ENCODE data around the gene IKZF4.
A peak's percentile ranks its signal among the peaks of the same experiment; 100 is the strongest.
"Not testable (repeated sequence)": the region's sequence is repeated elsewhere in the genome, so short reads cannot be mapped to it uniquely, and the experiment has no call there.

Gene IKZF4

DNA sequence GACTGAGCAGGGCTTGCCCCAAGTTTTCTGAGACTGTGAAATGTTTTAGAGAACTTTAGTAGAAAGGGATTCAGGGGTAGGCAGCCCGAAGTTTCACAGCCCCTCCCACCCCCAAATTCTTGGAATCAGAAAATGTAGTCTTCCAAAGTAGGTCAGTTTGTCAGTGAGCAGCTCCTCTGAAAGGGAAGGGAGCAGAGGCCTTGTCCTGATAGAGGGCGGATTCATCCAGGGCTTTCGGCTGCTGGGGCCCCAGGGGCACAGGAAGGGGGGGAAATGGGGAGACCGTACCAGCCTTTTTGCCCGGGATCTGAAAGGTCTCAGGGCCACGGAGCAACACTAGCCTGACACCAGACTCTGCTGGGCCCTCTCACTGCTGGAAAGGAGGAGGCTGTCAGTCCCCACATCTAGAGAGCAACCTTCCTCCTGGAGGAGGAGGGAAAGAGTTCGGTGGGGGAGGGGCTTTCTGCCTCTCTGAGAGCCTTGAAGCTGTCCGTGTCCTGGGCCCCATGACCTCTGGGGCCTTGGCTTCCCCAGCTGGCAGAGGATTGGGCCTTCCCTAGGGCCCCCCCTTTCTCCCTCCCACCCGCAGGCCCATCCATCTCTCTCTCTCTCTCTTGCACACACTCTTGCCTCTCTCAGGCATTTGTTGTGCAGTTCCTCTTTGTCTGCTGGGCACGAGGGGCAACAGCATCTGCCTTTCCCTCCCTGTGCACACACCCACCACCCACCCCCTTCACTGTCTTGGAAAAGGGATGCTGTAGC, at the start of gene IKZF4:
Gene IKZF4 (plus strand): TSS at position 621 of the 762 bp plus-strand sequence. CDS start 451 bp downstream, outside the sequence.
- DNase-seq (ENCODE audit: low spot score), result peak; percentile 91

- DNase-seq (ENCODE audit: low spot score), result no peak
Measured at GRCh38 chr12:55972042-55972441, 48.8 kb upstream of the IKZF4 start.

GRCh38 chr12:55972456-55972855, 48.4 kb upstream of the IKZF4 start:
- no peak for DNase-seq (ENCODE audit: low spot score)

DNA sequence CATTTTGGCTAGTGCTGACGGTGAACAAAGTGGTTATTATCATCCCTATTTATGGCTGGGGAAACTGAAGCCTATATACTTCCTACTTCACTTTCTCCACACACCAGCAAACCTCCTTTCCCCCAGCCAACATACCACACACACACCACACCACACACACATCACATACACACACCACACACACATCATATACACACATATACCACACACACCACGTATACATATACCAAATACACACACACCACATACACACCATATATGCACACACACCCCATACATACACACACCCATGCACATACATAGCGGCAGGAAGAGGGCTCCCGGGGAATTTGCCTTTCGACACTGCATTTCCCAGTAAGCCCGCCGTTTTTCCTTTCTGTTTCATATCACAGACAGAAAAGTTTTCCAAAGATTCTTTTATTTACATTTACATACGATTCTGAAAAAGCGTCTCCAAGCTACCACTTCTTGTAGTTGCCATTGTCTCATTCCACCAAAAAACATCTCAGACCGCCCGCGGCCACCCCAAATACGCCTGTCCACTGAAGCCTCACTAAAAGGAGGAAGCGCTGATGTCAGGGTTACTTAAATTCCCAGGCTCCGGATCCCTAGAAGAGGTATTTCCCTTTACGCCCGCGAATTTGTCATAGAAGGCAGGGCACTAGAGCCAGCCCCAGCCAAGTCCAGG, 47.8 kb upstream of the IKZF4 start:
- DNase-seq (ENCODE audit: low spot score), result no peak

GRCh38 chr12:55973599-55974307, 47.1 kb upstream of the IKZF4 start, which contains the start of gene RAB5B:
Gene RAB5B (plus strand): TSS chr12:55974078. CDS start chr12:55986961, 12,883 bp downstream.
- DNase-seq (ENCODE audit: low spot score), result peak; percentile 99

DNA sequence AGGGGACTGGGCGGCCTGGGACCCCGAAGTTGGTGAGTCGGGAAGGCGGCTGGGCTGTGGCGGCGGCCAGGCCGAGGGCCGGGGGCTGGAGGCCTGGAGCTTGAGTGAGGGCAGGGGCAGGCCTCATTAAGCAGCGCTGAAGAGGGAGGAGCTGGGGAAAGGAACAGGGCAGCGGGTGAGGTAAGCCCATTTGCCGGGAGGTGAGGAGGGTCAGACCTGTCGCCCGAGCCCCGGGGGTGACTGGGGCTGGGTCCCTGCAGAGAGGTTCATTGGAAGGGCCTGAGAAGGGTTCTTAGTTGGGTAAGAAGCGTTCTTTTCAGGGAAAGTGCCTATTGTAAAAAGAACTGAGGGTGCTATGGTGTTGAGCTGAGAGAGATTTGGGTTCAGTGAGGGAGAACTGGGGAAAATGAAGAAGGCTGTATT, 46.5 kb upstream of the IKZF4 start:
- no peak for DNase-seq (ENCODE audit: low spot score)

DNA sequence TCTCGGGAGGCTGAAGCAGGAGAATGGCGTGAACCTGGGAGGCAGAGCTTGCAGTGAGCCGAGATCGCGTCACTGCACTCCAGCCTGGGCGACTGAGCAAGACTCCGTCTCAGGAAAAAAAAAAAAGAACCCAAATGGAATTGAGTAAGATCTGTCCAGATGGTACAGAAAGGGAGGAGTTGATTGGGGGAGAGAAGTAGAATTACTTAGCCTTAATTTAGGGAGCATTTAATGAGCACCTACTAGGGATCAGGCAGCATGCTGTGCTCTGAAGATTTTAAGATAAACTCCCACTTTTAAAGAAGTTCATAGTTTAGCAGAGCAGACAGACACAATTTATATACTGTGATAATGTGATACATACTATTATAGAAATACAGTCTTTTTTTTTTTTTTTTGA, 42.5 kb upstream of the IKZF4 start:
- DNase-seq (ENCODE audit: low spot score), result no peak

- DNase-seq (ENCODE audit: low spot score), result no peak
Measured at GRCh38 chr12:55979069-55979468, 41.8 kb upstream of the IKZF4 start.

GRCh38 chr12:55981882-55982281, 39.0 kb upstream of the IKZF4 start:
- DNase-seq (ENCODE audit: low spot score), result not testable (repeated sequence)

GRCh38 chr12:55982319-55982936, 38.4 kb upstream of the IKZF4 start:
- DNase-seq (ENCODE audit: low spot score), result no peak

DNA sequence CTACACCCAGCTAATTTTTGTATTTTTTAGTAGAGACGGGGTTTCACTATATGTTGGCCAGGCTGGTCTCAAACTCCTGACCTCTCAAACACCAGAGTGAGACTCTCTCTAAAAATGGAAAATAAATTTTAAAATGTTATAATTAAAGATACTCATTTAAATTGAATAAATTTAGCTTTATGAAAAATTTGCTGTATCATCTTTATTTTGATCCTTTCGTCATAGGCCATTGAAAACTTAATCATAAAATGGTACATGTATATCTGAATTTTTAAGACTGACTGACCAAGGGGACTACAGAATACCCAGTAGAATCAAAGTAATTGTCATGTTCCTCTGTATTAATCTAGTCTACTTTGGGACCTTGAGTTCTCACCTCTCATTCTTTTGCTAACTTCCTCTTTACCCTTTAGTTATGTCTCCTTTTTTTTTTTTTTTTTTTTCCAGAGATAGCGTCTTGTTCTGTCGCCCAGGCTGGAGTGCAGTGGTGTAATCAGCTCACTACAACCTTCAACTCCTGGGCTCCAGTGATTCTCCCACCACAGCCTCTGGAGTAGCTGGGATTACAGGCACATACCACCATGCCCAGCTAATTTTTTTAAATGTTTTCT, 37.5 kb upstream of the IKZF4 start:
- no peak for DNase-seq (ENCODE audit: low spot score)

DNA sequence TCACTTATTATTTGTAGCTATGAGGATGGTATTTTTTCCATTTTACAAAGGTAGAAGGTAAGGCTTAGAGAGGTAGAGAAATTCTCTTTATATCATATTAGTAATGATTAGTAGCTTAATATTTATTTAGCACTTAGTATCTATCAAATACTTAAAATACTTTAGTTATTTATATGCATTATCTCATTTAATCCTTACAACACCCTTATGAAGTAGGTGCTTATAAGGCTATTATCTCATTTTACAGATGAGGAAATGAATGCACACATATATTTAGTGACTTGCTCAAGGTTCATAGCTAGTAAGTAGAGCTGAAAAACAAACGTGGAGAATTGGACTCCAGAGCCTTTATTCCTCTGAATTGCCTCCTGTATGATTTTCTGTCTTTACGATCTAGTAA, 36.0 kb upstream of the IKZF4 start:
- no peak for DNase-seq (ENCODE audit: low spot score)

DNA sequence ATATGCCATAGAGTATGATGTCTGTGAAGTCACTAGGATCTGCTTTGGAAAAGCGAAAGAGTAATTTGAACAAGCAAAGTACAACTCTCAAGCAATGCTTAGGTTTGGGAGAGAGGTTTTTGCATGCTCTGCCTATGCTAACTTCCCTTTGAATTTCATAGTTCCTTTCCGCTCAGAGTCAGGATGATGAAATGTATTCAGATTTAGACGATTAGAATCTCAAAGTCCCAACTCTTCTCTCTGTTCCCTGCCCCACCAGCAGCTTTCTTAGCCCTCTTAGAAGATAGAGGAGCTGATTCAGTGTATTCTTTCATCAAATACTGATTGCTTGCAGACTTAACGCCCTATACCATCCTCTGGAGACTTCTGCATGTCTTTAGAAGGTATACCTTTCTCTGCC, 35.5 kb upstream of the IKZF4 start:
- no peak for DNase-seq (ENCODE audit: low spot score)

DNA sequence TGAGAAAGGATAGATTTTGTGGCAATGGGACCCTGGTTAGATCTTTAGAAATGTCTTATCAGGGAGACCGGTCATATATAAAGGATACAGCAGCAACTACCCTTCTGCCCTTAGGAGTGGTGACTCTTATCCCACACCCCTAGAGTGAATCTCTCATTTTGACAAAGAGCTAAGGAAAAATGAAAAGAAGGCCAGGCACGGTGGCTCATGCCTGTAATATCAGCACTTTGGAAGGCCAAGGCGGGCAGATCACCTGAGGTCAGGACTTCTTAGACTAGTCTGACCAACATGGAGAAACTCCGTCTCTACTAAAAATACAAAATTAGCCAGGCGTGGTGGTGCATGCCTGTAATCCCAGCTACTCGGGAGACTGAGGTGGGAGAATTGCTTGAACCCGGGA, 34.9 kb upstream of the IKZF4 start:
- DNase-seq (ENCODE audit: low spot score), result not testable (repeated sequence)

DNA sequence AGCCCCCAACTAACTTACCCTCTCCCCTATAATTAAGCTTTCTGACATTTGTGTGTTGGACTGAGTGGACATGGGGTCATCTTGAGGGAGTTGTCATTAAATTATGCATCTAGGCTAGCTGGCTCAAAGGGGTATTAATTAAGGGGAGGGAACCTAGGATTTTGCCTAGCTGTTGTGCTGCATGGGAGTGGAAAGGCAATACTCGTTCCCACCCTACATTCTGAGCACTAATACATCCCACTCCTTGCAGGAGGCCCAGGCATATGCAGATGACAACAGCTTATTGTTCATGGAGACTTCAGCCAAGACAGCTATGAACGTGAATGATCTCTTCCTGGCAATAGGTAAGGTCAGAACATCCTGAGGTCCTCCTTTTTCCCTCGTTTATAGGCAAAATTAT, 29.7 kb upstream of the IKZF4 start:
- DNase-seq (ENCODE audit: low spot score), result no peak

GRCh38 chr12:55993230-55993853, 27.5 kb upstream of the IKZF4 start:
- DNase-seq (ENCODE audit: low spot score), result no peak

DNA sequence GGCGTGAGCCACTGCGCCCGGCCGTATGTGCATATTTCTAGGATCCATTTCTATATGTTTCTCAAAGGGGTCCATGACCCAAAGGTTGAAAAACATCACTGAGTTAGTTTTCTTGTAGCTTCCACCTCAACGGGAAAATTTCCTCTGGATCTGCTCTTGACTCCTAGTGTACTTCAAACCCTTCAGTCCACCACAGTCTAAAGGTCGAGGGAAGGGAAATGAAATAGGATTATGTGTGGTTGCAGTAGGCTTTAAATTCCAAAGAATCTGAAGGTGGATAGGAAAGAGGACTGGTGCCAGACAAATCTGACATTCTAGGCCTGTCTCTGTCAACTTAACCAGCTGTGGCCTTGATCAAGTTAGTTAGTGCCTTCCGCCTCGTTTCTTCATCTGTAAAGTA, 25.5 kb upstream of the IKZF4 start:
- no peak for DNase-seq (ENCODE audit: low spot score)

GRCh38 chr12:55996201-55996714, 24.6 kb upstream of the IKZF4 start:
- DNase-seq (ENCODE audit: low spot score), result peak; percentile 58

- DNase-seq (ENCODE audit: low spot score), result peak; percentile 99
Measured at GRCh38 chr12:55996715-55997534, 23.9 kb upstream of the IKZF4 start, which contains the start of gene SUOX. Gene SUOX (plus strand): TSS chr12:55997276. CDS start chr12:56002222, 4,946 bp downstream.

- no peak for DNase-seq (ENCODE audit: low spot score)
Measured at GRCh38 chr12:55997535-55997859, 23.3 kb upstream of the IKZF4 start.
